Measurements from ENCODE around the gene CHSY3. TPM values are rescaled to one million over a fixed set of nuclear protein-coding genes. Genes with fewer than 3 reads are reported as not detected.

CHSY3 gene
- total RNA-seq, 1 donor from 2014 or later: 3.9 TPM

GRCh38 chr5:130183115-130183514 is 278.9 kb downstream of the CHSY3 start:
- Histone ChIP-seq H3K4me3 (no peak overlapping the region), H3K4me1 (no peaks in the 10 kb centered on the region), H3K9me3 (no peaks in the 10 kb centered on the region), H3K36me3 (no peaks in the 10 kb centered on the region), H3K27me3 (no peaks in the 10 kb centered on the region), H3K27ac (no peak overlapping the region)
- no peak for DNase-seq (ENCODE audit: extremely low spot score in 2 of 2)
- no peak for TF ChIP-seq CTCF (IDR thresholded peaks at IDR 0.05)
- intact Hi-C loops (cut with DNase I): no loop called here

- Histone ChIP-seq H3K4me1 (no peaks in the 10 kb centered on the region), H3K27ac (no peak overlapping the region)
- no peak for DNase-seq (ENCODE audit: extremely low spot score in 2 of 2)
Measured at GRCh38 chr5:130189961-130190360, 285.7 kb downstream of the CHSY3 start.

DNA sequence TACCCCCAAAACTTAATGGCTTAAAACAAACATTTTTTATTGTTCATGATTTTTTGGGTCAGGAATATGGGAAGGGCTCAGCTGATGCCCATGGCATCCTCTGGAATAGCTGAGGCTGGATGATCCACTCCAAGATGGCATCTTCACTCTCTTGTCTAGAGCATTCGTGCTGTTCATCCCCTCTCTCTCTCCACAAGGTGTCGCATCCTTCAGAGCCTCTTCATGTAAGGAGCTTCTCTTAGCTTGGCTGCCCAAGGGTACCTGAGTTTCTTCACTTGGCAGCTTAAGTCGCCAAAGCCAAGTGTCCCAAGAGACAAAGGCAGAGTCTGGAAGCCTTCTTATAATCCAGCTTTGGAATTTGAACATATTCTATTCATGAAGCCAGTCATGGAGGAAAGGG is 294.7 kb downstream of the CHSY3 start:
- DNase-seq (ENCODE audit: extremely low spot score in 2 of 2): no peak
- TF ChIP-seq POLR2A (IDR thresholded peaks at IDR 0.05) (no peak), POLR2AphosphoS5 (IDR thresholded peaks at IDR 0.05; ENCODE audit: insufficient read depth in 1 of 2, low read depth in 1 of 2) (no peak), CTCF (IDR thresholded peaks at IDR 0.05) (no peak)
- Histone ChIP-seq H3K27ac (no peak overlapping the region), H3K27me3 (no peaks in the 10 kb centered on the region), H3K4me3 (no peak overlapping the region), H3K36me3 (no peaks in the 10 kb centered on the region), H3K9me3 (no peaks in the 10 kb centered on the region), H3K4me1 (no peaks in the 10 kb centered on the region)
- intact Hi-C loops (cut with DNase I): no loop called here

More at GRCh38 chr5:130189961-130190360, 285.7 kb downstream of the CHSY3 start:
- intact Hi-C loops (cut with DNase I): no loop called here
- Histone ChIP-seq H3K9me3 (no peaks in the 10 kb centered on the region), H3K36me3 (no peaks in the 10 kb centered on the region), H3K4me3 (no peak overlapping the region), H3K27me3 (no peaks in the 10 kb centered on the region)
- TF ChIP-seq CTCF (IDR thresholded peaks at IDR 0.05) (no peak), POLR2A (IDR thresholded peaks at IDR 0.05) (no peak), POLR2AphosphoS5 (IDR thresholded peaks at IDR 0.05; ENCODE audit: insufficient read depth in 1 of 2, low read depth in 1 of 2) (no peak)

GRCh38 chr5:130206686-130207085 is 302.4 kb downstream of the CHSY3 start:
- Histone ChIP-seq H3K36me3 (no peaks in the 10 kb centered on the region), H3K4me3 (no peak overlapping the region), H3K9me3 (no peaks in the 10 kb centered on the region), H3K27me3 (no peaks in the 10 kb centered on the region), H3K27ac (no peak overlapping the region), H3K4me1 (no peaks in the 10 kb centered on the region)
- no peak for DNase-seq (ENCODE audit: extremely low spot score in 2 of 2)
- intact Hi-C loops (cut with DNase I): no loop called here
- TF ChIP-seq POLR2A (IDR thresholded peaks at IDR 0.05) (no peak), CTCF (IDR thresholded peaks at IDR 0.05) (no peak), POLR2AphosphoS5 (IDR thresholded peaks at IDR 0.05; ENCODE audit: insufficient read depth in 1 of 2, low read depth in 1 of 2) (no peak)

DNA sequence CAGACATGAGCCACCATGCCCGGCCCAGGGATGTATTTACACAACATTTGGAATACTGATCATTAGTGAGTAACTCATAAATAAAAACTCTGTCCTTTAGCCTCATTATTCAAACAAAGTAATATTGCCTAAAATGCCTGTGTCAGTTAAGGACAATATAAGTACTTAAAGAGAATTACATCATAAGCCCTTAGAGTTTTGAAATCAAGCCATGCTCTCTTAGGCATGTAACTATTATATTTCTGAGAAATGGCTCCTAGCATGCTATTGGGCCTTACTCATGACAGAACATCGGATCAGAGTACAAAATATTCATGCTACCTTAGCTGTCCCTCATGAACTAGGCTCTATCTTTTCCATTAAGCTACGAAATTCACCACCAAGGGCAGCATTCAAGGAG is 309.3 kb downstream of the CHSY3 start:
- Histone ChIP-seq H3K9me3 (no peaks in the 10 kb centered on the region), H3K4me3 (no peak overlapping the region), H3K36me3 (no peaks in the 10 kb centered on the region), H3K27ac (no peak overlapping the region), H3K4me1 (no peaks in the 10 kb centered on the region), H3K27me3 (no peaks in the 10 kb centered on the region)
- DNase-seq (ENCODE audit: extremely low spot score in 2 of 2): no peak
- intact Hi-C loops (cut with DNase I): no loop called here
- no peak for TF ChIP-seq POLR2A (IDR thresholded peaks at IDR 0.05)
- TF ChIP-seq CTCF (IDR thresholded peaks at IDR 0.05): no peak
- no peak for TF ChIP-seq POLR2AphosphoS5 (IDR thresholded peaks at IDR 0.05; ENCODE audit: insufficient read depth in 1 of 2, low read depth in 1 of 2)
